ENCODE results near the gene PPP1CC. TPM values are rescaled to one million over a fixed set of nuclear protein-coding genes. Genes with fewer than 3 reads are reported as not detected.

PPP1CC gene
- total RNA-seq (2022; extraction: Qiagen RNA extraction; ENCODE audit: low read depth), result 128 to 175 TPM (median 159 TPM) in 5 replicates

GRCh38 chr12:110742718-110743570 lies at the start of gene PPP1CC:
TSS of gene PPP1CC (minus strand) at chr12:110742891. CDS start at chr12:110742707, 184 bp downstream.

DNA sequence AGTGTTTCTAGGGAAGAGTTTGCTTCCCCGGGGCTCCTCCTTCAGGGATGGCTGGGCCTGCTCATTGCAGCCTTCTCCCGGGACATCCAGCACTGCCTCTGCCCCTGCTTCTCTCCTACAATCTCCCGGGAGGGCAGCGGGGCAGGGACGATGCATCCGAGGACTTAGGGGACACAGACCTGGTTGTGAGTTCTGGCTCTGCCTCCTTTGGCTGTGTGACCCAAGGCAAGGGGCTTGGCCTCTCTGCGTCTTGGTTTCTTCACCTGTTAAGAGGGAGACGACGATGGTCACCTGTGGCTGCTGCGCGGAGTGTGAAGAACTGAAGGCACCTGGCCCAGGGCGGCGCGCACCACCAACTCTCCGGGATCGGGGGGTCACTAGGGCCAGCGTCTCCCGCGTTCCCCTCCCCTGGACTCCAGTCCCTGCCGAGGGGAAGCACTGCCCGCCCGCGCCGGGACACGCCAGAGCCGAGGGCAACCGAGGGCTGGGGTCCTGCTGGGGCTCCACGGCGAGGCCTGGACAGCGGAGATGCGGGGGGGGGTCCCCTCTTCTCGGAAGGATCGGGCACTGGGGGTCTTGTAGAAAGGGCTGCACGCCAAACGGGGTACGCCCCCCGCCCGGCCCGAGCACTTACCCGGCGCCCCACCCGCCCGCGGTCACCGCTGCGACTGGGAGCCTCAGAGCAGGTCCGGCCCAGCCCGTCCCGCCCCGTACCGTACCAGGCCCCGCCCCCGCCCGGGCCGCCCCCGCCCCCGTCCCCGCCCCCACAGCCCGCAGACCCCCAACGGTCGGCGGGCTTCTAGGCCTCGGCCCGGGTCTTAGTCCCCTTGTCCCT lies 54.0 kb downstream of the PPP1CC start, which contains the start of gene HVCN1:
TSS of gene HVCN1 (minus strand) at position 670 of the 835 bp plus-strand sequence. CDS start 5,870 bp downstream, outside the sequence.

Other genes starting within 250 kb of the PPP1CC start
- 129 to 161 TPM (median 154 TPM) in 5 replicates for gene VPS29, start 240.8 kb downstream of the PPP1CC start, total RNA-seq (2022; extraction: Qiagen RNA extraction; ENCODE audit: low read depth)
- gene RAD9B, start 240.6 kb downstream of the PPP1CC start, total RNA-seq (2022; extraction: Qiagen RNA extraction; ENCODE audit: low read depth), result 0.09 to 0.61 TPM (median 0.29 TPM) in 5 replicates
- gene PPTC7, start 159.6 kb downstream of the PPP1CC start, total RNA-seq (2022; extraction: Qiagen RNA extraction; ENCODE audit: low read depth), result 17.3 to 26.1 TPM (median 25.1 TPM) in 5 replicates
- 26.0 to 35.5 TPM (median 30.0 TPM) in 5 replicates for gene TCTN1, start 128.8 kb downstream of the PPP1CC start, total RNA-seq (2022; extraction: Qiagen RNA extraction; ENCODE audit: low read depth)
- 0.43 to 0.92 TPM (median 0.59 TPM) in 5 replicates for gene HVCN1, start 53.8 kb downstream of the PPP1CC start, total RNA-seq (2022; extraction: Qiagen RNA extraction; ENCODE audit: low read depth)
- not detected in 5 replicates for gene CCDC63, start 104.1 kb upstream of the PPP1CC start, total RNA-seq (2022; extraction: Qiagen RNA extraction; ENCODE audit: low read depth)
- 0.39 to 0.92 TPM (median 0.52 TPM) in 5 replicates for gene MYL2, start 177.7 kb upstream of the PPP1CC start, total RNA-seq (2022; extraction: Qiagen RNA extraction; ENCODE audit: low read depth)